ELF-1 (cell line): ENCODE data around the gene PARP14.
"Not testable (repeated sequence)": the region's sequence is repeated elsewhere in the genome, so short reads cannot be mapped to it uniquely, and the experiment has no call there.

ENCODE experiments used
- DNase-seq: peaks from one replicate; pipeline ENCODE4 v3.0.0-alpha.2; 2016; ENCODE audit warnings: low read depth, low spot score

The PARP14 gene

GRCh38 chr3:122679085-122679881 is 1.4 kb upstream of the PARP14 start:
- peak; percentile 84 for DNase-seq

GRCh38 chr3:122679882-122680474 is 661 bp upstream of the PARP14 start:
- DNase-seq = peak; percentile 12

DNA sequence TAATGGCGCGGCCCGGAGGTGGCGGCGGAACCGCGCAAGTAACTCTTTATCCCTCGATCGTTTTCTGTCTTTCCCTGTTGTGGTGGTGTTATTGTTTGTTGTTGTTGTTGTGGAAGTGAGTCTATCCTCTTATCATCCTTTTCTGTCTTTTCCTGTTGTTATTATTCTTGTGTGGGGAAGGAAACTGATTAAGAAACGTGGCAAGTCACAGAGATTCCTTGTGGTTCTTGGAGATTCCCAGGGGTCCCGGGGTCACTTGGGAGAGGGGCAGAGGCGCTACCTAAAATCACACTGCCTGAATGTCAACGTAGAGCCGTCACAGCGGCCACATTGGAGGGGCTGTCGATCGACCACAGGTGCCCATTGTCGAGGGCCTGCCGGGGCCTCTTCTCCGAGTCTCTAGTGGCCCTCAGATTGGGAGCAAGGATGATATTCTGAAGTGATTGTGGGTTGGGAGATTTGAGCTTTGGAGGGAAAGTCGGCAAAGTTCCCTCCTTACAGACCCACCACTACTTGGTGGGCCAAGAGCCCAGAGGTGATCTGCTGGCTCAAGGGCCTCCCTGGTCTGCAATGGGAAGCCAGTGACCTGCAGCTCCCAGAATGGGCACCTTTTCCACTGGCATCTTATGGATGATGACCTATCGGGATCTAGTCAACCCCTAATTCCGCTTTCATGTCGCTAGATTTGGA is 790 bp downstream of the PARP14 start:
- no peak for DNase-seq

DNA sequence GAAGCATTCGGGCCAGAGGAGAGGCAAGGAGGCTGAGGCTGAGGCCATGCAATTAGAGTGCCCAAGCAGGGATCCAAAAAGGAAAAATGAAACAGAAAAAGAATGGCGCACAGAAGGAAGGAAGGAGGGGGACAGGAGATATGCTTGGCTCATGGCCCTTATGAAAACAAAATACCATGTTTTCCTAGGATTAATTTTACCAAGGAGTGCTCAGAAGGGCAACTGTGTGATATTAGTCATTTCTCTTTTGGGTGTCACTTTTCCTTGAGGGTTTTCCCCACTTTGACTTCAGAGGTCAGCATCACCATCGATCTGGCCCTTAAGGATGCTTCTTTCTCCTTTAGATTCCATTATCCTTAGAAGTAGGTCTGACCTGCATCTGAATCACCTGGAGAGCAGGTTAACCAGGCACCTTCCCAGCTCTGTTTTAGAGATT is 1.4 kb downstream of the PARP14 start:
- no peak for DNase-seq

DNA sequence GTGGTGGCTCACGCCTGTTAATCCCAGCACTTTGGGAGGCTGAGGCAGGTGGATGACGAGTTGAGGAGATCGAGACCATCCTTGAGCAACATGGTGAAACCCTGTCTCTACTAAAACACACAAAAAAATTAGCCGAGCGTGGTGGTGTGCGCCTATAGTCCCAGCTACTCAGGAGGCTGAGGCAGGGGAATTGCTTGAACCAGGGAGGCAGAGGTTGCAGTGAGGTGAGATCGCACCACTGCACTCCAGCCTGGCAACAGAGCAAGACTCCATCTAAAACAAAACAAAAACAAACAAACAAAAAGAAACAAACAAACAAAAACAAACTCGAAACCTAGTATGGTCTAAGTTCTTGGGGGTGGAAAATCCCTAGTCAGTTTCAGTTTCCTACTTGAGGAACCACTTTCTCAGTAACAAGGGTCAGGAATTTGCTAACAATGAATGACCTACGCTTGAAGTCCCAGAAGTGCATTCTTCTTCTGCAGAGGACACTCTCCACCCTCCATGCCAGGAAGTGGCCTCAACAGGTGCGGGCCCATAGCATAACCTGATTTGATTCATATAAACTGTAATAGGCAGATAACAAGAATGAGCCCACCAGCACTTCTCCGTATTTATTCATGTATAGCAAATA is 2.3 kb downstream of the PARP14 start:
- DNase-seq = not testable (repeated sequence)

DNA sequence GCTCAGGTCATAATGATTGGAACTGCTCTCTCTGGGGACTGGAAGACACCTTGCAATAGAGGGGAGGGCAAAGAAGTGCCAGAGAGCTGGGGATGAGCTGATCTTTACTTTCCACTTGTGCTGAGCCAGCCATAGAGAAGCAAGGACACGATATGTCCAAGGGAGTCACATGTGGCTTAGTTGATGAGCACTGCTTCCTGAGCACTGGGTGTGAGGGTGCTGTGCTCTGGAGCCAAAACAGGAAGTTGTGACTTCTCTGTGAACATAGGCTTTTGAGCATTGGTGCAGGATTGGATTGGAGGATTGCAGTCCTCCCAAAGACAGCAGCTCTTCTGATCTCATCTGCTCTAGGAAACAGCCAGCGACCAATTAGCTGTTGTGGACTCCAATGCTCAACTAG is 6.7 kb downstream of the PARP14 start:
- DNase-seq = no peak

DNA sequence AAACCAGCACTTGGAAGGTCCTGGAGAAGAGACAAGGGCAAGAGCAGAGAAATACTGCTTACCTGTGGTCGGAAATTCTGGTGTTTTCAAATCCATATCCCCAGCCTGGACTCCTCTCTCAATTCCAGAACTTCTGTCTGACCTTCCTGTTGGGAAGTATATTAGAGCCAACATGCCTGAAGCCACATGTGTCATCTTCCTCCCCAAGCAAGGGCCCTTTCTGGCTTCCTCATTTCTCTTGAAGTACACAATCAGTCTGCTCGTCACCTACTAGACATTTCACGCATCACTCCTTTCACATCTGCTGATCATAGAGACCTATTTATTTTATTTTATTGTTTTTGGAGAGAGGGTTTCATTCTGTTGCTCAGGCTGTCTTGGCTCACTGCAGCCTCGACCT is 8.4 kb downstream of the PARP14 start:
- DNase-seq = no peak

GRCh38 chr3:122689587-122689986 is 8.9 kb downstream of the PARP14 start:
- peak; percentile 14 for DNase-seq

GRCh38 chr3:122690096-122690495 is 9.5 kb downstream of the PARP14 start:
- no peak for DNase-seq

- no peak for DNase-seq
These were observed 10.6 kb downstream of the PARP14 start for GRCh38 chr3:122691195-122691594.

- DNase-seq = no peak
These were observed 12.0 kb downstream of the PARP14 start for GRCh38 chr3:122692674-122693073.

- no peak for DNase-seq
These were observed 14.3 kb downstream of the PARP14 start for GRCh38 chr3:122694966-122695365.

DNA sequence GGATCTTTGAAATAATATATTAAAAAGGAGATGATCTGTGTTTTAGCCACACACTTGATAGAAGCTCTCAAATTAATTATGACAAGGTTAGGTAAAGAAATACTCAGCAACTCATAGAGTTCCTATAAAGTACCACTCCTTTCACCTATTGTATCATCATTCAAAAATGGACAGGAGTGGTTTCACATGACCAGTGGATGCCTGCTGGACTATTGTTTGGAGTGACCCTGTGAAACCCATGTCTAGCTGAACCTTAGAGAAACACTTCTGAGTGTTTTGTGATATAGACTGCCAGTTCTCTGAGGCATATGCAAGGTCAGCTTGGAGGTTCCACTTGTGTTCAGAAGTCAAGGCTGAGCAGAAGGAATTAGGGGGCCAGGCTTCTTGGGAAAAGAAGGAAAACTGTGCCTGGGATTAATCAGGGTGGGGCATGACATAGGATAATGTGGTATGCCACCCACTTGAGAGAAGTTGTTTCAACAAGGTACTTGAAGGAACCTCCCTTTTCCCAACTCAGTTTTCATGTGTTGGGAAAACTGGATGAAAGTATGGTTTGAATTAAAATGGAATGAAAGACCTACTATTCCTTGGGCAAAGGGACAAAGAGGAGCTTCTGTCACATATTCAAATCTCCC is 15.4 kb downstream of the PARP14 start:
- no peak for DNase-seq

DNA sequence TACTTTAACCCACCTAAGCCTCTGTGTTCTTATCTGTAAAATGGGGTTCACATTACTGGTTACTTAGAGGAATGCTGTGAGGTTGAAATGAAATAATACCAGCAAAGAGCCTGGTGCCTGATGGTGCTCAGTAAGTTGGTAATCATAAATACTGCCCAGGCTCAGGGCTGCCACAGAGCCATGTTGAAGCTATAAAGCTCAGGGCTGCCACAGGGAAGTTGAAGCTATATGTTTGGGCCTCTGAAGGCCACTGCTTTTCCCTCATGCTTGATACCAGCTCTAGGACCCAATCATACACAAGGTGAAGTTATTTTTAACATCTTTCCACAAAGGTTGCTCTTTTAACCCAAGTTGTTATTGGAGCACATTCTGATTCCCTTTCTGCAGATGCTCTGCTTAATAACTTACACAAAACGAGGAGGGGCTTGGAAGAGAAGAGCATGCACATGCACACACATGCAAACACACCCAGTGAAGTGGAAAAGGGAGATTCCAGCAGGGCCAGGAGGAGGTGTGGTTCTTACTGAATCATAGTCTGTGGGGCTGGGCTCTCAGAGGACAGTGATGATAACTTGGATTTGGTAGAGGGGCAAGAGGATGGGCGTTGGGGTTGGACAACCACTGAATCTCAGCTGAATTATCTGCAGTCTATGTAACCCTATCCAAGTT is 17.4 kb downstream of the PARP14 start:
- DNase-seq = no peak

DNA sequence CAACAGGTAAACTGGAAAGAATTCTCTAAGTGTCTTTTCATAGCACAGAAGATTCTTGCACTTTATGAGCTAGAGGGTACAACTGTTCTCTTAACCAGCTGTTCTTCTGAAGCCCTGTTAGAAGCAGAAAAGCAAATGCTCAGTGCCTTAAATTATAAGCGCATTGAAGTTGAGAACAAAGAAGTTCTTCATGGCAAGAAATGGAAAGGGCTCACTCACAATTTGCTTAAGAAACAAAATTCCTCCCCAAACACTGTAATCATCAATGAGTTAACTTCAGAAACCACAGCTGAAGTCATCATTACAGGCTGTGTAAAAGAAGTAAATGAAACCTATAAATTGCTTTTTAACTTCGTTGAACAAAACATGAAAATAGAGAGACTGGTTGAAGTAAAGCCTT is 19.6 kb downstream of the PARP14 start:
- DNase-seq = no peak

DNA sequence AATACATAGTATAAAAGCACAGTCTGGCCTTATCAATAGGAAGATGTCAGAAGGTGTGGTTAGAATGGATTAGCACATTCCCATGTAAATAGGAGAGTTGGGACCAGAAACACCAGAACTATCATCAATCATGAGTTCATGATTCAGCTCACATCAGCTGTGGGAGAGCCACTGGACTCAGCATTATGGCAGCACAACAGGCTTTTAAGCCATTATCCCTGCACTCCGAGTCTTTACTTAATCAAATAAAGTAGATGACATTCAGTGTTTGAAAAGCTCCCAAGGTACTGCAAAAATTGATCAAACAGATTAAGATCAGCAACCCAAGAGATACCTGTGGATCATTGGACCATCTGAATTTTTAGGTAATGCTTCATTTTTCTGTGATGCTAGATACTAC is 24.7 kb downstream of the PARP14 start:
- DNase-seq = no peak

DNA sequence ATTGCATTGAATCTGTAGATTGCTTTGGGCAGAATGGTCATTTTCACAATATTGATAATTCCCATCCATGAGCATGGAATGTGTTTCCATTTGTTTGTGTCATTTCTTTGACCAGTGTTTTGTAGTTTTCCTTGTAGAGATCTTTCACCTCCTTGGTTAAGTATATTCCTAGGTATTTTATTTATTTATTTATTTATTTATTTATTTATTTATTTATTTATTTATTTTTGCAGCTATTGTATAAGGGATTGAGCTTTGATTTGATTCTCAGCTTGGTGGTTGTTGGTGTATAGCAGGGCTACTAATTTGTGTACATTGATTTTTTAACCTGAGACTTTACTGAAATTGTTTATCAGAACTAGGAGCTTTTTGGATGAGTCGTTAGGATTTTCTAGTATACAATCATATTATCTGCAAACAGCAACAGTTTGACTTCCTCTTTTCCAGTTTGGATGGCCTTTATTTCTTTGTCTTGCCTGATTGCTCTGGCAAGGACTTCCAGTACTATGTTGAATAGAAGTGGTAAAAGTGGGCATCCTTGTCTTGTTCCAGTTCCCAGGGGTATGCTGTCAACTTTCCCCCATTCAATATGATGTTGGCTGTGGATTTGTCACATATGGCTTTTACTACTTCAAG is 30.1 kb downstream of the PARP14 start:
- not testable (repeated sequence) for DNase-seq

DNA sequence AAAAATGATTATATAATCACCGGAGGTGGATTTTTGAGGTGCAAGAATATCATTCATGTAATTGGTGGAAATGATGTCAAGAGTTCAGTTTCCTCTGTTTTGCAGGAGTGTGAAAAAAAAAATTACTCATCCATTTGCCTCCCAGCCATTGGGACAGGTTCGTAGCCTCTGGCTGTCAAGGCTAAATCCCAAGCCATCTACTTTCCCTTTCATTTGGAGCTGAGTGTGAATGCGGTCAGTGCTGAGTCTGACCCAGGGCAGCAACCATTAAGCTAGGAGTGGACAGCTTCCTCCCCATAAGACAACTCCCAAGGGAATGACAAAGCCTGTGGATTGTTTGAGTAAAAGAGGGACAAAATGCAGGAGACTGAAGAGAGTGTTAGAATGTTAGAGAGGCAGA is 33.6 kb downstream of the PARP14 start:
- no peak for DNase-seq

DNA sequence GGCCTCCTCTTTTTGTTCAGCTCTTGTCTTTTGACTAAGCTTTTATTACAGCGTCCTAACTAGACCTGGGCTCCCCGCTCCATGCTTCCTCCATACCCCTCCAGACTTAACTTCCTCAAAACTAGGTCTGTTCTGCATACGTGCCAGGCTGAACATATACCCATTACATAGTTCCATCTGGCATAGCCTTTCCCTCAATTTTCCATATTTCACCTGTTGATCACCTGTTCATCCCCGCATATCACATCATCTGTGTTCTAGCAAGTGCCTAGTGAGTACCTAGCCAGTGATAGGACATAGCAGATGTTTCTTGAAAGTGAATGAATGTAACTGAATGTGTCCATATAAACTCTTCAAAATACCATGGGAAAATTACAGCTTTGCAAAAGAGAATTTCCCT is 36.0 kb downstream of the PARP14 start:
- DNase-seq = no peak

DNA sequence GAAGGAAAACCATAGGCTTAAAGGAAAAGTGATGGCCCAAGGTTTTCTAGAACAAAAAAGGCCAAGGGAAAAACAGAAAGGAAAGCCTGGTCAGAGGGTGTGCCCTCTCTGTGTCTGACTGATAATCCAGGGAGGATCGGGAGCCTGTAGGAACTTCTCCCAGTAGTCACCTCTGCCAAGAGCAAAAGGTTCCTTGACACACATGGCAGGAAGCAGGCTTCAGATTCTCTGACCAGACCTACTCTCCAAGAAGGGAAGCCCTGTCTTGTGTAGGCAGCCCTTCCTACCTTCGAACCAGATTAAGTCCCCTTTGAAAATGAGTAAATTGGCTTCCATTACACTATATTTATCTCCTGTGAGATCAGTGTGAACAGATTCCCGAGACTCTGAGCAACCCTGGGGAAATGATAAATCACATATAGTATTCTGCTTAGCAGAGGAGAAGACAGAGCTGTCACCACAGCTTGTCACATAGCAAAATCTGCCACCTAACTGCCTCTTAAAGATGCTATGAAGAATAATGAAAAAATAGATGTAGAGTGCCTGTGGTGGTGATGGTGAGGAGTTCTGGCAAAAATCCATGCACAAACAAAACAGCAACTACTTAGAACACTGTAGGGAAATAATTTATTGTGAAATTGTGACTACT is 38.8 kb downstream of the PARP14 start:
- DNase-seq = no peak
